ENCODE data around the gene MYL7.

The MYL7 gene

DNA sequence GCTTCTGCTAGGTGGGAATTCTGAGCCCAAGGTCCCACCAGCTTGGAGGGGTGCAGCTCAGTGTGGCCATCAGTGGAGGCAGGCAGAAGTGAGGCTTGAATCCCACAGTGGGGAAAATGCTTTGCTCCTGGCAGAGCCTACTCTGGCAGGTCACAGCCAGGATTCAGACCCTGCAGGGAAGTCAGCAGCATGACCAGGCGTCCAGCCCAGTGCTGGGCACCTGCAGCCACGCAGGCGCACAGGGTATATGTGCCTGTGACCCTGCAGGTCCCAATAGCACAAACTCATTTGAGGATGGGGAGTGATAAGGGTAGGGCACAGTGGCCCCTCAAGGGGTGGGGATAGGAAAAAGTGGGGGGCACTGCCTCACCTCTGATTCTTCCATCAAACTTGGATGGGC lies 45.4 kb downstream of the MYL7 start:
- Histone ChIP-seq H3K4me3 (ENCODE audit: low read depth in 1 of 2, low read length in 2 of 2) (no peak overlapping the region; a peak in 1 of 4 replicates), H3K36me3 (ENCODE audit: insufficient read depth, low read length) (no peaks in the 10 kb centered on the region), H3K27ac (ENCODE audit: low read length) (peak overlapping the region; percentile 97), H2AFZ (ENCODE audit: low read depth, low read length) (peak overlapping the region; percentile 19; the same call in 1 of the 2 replicates), H4K20me1 (ENCODE audit: insufficient read depth, low read length) (no peaks in the 10 kb centered on the region), H3K4me2 (ENCODE audit: insufficient read depth, low read length) (no peak overlapping the region), H3K9ac (ENCODE audit: low read depth, low read length) (peak overlapping the region; percentile 59), H3K4me1 (ENCODE audit: insufficient read depth, low read length) (peaks cover 71% of the 10 kb centered on the region), H3K9me3 (ENCODE audit: insufficient read depth, low read length, severe bottlenecking) (peaks cover 3% of the 10 kb centered on the region), H3K27me3 (ENCODE audit: insufficient read depth, low read length, poor library complexity) (no peaks in the 10 kb centered on the region), H3K79me2 (ENCODE audit: insufficient read depth, low read length) (no peaks in the 10 kb centered on the region)
- DNase-seq (no peak), ATAC-seq (ENCODE audit: insufficient read depth, low read depth) (no peak)
- no peak for TF ChIP-seq EZH2 (IDR thresholded peaks at IDR 0.05; ENCODE audit: borderline replicate concordance, low read depth, low read length, severe bottlenecking)

DNA sequence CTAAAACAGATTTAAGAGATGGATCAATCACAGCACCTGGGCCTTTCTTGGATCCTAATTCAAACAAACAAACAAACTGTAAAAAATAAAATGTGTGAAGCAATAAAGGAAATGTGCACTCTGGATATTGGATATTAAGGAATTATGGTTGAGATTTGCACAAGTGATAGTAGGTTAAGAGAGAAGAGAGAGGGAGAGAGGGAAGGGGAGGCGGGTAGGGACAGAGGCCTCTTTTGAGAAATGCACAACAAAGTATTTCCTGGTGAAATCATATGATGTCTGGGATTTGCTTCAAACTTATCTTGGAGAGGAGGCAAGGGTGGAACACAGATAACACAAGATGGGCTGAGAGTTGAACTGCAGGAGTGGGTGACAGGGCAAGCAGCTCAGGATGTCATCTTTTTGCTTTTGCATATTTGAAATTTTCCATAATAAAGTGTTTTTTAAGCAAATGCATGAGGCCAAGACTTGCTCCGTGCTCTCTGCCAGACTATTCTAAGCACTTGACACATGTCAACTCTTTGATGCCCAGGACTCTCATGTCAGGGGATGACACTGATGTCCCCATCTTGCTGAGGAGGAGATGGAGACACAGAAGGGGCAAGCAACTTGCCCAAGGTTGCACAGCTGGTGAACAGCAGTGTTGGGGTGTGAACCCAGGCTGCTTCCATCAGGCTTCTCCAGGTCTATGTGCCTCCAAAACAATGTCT lies 46.1 kb downstream of the MYL7 start:
- H2AFZ ChIP-seq (ENCODE audit: low read depth, low read length) = no peak overlapping the region
- peak overlapping the region; percentile 59; the same call in 1 of the 2 replicates for H3K9ac ChIP-seq (ENCODE audit: low read depth, low read length)
- ATAC-seq (ENCODE audit: insufficient read depth, low read depth) = no peak
- H3K36me3 ChIP-seq (ENCODE audit: insufficient read depth, low read length) = no peaks in the 10 kb centered on the region
- H3K9me3 ChIP-seq (ENCODE audit: insufficient read depth, low read length, severe bottlenecking) = peaks cover 3% of the 10 kb centered on the region
- no peaks in the 10 kb centered on the region for H3K27me3 ChIP-seq (ENCODE audit: insufficient read depth, low read length, poor library complexity)
- no peak overlapping the region for H3K4me2 ChIP-seq (ENCODE audit: insufficient read depth, low read length)
- no peak overlapping the region for H3K4me3 ChIP-seq (ENCODE audit: low read depth in 1 of 2, low read length in 2 of 2)
- DNase-seq = no peak
- no peak for TF ChIP-seq EZH2 (IDR thresholded peaks at IDR 0.05; ENCODE audit: borderline replicate concordance, low read depth, low read length, severe bottlenecking)
- TF ChIP-seq, protein P1, sequence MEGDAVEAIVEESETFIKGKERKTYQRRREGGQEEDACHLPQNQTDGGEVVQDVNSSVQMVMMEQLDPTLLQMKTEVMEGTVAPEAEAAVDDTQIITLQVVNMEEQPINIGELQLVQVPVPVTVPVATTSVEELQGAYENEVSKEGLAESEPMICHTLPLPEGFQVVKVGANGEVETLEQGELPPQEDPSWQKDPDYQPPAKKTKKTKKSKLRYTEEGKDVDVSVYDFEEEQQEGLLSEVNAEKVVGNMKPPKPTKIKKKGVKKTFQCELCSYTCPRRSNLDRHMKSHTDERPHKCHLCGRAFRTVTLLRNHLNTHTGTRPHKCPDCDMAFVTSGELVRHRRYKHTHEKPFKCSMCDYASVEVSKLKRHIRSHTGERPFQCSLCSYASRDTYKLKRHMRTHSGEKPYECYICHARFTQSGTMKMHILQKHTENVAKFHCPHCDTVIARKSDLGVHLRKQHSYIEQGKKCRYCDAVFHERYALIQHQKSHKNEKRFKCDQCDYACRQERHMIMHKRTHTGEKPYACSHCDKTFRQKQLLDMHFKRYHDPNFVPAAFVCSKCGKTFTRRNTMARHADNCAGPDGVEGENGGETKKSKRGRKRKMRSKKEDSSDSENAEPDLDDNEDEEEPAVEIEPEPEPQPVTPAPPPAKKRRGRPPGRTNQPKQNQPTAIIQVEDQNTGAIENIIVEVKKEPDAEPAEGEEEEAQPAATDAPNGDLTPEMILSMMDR (IDR thresholded peaks at IDR 0.05; ENCODE audit: borderline replicate concordance, extremely low read depth, low read length, poor library complexity, severe bottlenecking) = no peak
- H3K79me2 ChIP-seq (ENCODE audit: insufficient read depth, low read length) = no peaks in the 10 kb centered on the region
- peaks cover 63% of the 10 kb centered on the region for H3K4me1 ChIP-seq (ENCODE audit: insufficient read depth, low read length)
- H3K27ac ChIP-seq (ENCODE audit: low read length) = peak overlapping the region; percentile 97
- no peaks in the 10 kb centered on the region for H4K20me1 ChIP-seq (ENCODE audit: insufficient read depth, low read length)

DNA sequence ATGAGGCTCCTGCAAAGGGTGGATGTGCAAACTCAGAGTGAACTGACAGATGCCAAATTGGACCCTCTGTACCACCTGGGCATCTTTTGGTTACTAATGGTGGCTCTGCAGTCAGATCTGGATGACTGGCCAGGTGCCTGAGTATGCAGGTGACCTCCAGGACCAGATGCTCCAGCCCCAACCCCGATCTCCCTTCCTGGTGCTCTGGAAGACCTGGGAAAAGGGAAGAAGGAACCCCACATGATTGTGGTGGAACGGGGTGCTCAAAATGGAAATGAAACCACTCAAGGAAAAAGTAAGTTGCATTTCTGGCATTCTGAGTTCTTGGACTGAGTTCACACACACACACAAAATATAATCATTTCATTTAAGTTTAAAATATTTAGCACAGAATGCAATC lies 46.8 kb downstream of the MYL7 start:
- ATAC-seq (ENCODE audit: insufficient read depth, low read depth) (no peak), DNase-seq (no peak)
- H2AFZ ChIP-seq (ENCODE audit: low read depth, low read length) = 0 out of 2 replicates have a peak overlapping the region, but pooled peaks have one; percentile 6
- H3K4me2 ChIP-seq (ENCODE audit: insufficient read depth, low read length) = no peak overlapping the region
- no peak for TF ChIP-seq EZH2 (IDR thresholded peaks at IDR 0.05; ENCODE audit: borderline replicate concordance, low read depth, low read length, severe bottlenecking)
- TF ChIP-seq, protein P1 (IDR thresholded peaks at IDR 0.05; ENCODE audit: borderline replicate concordance, extremely low read depth, low read length, poor library complexity, severe bottlenecking) = no peak
- H3K79me2 ChIP-seq (ENCODE audit: insufficient read depth, low read length) = no peaks in the 10 kb centered on the region
- H3K36me3 ChIP-seq (ENCODE audit: insufficient read depth, low read length) = no peaks in the 10 kb centered on the region
- no peaks in the 10 kb centered on the region for H3K27me3 ChIP-seq (ENCODE audit: insufficient read depth, low read length, poor library complexity)
- H3K4me3 ChIP-seq (ENCODE audit: low read depth in 1 of 2, low read length in 2 of 2) = no peak overlapping the region
- no peaks in the 10 kb centered on the region for H4K20me1 ChIP-seq (ENCODE audit: insufficient read depth, low read length)
- peaks cover 3% of the 10 kb centered on the region for H3K9me3 ChIP-seq (ENCODE audit: insufficient read depth, low read length, severe bottlenecking)
- peaks cover 57% of the 10 kb centered on the region for H3K4me1 ChIP-seq (ENCODE audit: insufficient read depth, low read length)
- peak overlapping the region; percentile 97 for H3K27ac ChIP-seq (ENCODE audit: low read length)
- H3K9ac ChIP-seq (ENCODE audit: low read depth, low read length) = peak overlapping the region; percentile 21; the same call in 1 of the 2 replicates

DNA sequence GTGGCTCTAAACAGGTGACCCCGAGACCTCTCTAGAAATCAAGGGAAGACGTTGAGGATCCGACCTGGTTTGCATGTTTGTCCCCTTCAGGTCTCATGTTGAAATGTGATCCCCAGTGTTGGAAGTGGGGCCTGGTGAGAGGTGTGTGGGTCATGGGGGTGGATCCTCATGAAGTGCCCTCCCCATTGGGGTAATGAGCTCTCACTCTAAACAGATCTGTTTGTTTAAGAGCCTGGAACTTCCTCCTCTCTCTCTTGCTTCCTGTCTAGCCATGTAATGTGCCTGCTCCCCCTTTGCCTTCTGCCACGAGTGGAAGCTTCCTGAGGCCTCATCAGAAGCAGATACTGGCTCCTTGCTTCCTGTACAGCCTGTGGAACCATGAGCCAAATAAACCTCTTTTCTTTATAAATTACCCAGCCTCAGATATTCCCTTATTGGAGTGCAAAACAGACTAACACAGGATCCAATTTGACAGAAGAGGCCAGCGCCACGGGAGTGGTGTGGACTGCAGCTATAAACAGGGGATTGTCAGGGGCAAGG lies 48.0 kb downstream of the MYL7 start:
- DNase-seq = peak; percentile 44
- Histone ChIP-seq H4K20me1 (ENCODE audit: insufficient read depth, low read length) (no peaks in the 10 kb centered on the region), H3K4me3 (ENCODE audit: low read depth in 1 of 2, low read length in 2 of 2) (no peak overlapping the region), H3K4me1 (ENCODE audit: insufficient read depth, low read length) (peaks cover 51% of the 10 kb centered on the region), H3K79me2 (ENCODE audit: insufficient read depth, low read length) (no peaks in the 10 kb centered on the region), H3K27me3 (ENCODE audit: insufficient read depth, low read length, poor library complexity) (no peaks in the 10 kb centered on the region), H3K9ac (ENCODE audit: low read depth, low read length) (no peak overlapping the region), H3K36me3 (ENCODE audit: insufficient read depth, low read length) (no peaks in the 10 kb centered on the region), H3K9me3 (ENCODE audit: insufficient read depth, low read length, severe bottlenecking) (peaks cover 3% of the 10 kb centered on the region), H3K27ac (ENCODE audit: low read length) (peak overlapping the region; percentile 60), H2AFZ (ENCODE audit: low read depth, low read length) (no peak overlapping the region), H3K4me2 (ENCODE audit: insufficient read depth, low read length) (no peak overlapping the region)
- TF ChIP-seq EZH2 (IDR thresholded peaks at IDR 0.05; ENCODE audit: borderline replicate concordance, low read depth, low read length, severe bottlenecking) = no peak
- TF ChIP-seq, protein P1 (IDR thresholded peaks at IDR 0.05; ENCODE audit: borderline replicate concordance, extremely low read depth, low read length, poor library complexity, severe bottlenecking) = no peak
- no peak for ATAC-seq (ENCODE audit: insufficient read depth, low read depth)
